Peyer's patch (tissue), 4 donors: ENCODE results near the gene IRF4.

ENCODE experiments used
- CTCF ChIP-seq, 6 experiments: fragments of 450-650 bp in 4 of 6; fragments of 200-600 bp in 2 of 6; sonication (generic) in 1 of 6; IDR thresholded peaks; one replicate each; pipeline ENCODE4 v1.5.1; 2017 to 2019; ENCODE audit warnings: antibody characterized with exemption in 6 of 6, mild to moderate bottlenecking in 3 of 6, moderate library complexity in 1 of 6
- POLR2A ChIP-seq, 2 donors: fragments of 450-650 bp; IDR thresholded peaks; one replicate each; pipeline ENCODE4 v1.5.1; 2017; ENCODE audit warnings: antibody characterized with exemption in 2 of 2, mild to moderate bottlenecking in 2 of 2, moderate library complexity in 2 of 2

GRCh38 chr6:367298-367794 lies 24.2 kb upstream of the IRF4 start:
- TF ChIP-seq CTCF (IDR thresholded peaks at IDR 0.05) (no peak), POLR2A (IDR thresholded peaks at IDR 0.05) (no peak)
